ENCODE measurements around the gene MDGA2.
"Not testable (repeated sequence)": the region's sequence is repeated elsewhere in the genome, so short reads cannot be mapped to it uniquely, and the experiment has no call there.

The MDGA2 gene

DNA sequence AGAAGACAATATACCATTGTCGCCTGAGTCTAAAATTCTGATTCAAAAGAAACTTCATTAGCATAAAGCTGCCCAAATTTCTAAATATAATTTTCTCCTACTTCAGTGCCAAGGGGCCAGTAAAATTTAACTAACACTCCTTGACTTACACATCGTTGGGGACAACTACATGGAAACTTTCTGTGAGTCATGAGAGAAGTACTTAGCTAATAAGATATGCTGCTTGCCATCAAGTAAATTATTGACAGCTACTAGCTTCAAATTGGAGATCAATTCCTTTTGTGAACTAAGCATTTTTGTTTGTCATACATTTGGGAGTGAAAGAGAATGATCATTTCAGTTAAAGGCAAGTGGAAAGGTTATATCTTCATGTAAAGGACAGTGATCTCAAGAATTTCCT, 373.3 kb downstream of the MDGA2 start:
- DNase-seq: no peak

DNA sequence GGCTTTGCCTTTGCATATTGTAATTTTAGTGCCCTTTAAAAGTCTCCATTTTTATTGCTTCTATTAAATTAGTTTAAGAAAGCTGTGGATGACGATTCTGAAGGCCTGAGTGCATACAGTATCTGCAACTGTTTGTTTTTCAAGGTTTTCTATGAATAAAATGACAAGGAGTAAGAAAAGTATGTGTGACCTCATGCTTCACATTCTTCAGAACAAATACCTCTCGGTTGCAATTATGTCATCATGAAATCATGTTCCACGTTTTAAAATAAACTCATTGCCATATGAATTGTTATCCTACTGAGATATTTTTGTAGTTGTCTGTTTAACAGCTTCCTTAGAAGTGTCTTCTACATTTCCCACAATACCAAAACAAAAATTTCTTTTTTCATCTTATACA, 374.6 kb downstream of the MDGA2 start:
- DNase-seq: no peak

DNA sequence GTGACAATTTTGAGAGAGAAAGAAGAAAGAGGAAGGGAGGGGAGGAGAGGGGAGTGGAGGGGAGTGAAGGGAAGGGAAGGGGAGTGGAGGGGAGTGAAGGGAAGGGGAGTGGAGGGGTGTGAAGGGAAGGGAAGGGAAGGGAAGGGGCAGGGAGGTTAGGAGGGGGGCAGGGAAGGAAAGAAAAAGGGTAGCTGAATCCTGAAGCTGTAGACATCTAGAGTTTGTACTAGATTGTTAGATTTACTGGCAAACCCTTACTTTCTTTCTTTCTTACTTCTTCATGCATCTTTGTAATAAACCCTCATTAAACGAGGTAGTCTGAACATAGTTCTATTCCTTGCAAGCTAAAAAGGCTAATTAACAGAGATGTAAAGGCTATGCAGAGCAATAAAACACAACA, 378.0 kb downstream of the MDGA2 start:
- no peak for DNase-seq

- no peak for DNase-seq
Measured at GRCh38 chr14:47284283-47284682, 391.1 kb downstream of the MDGA2 start.

- not testable (repeated sequence) for DNase-seq
Measured at GRCh38 chr14:47281761-47282160, 393.6 kb downstream of the MDGA2 start.

- no peak for DNase-seq
Measured at GRCh38 chr14:47278233-47278842, 397.1 kb downstream of the MDGA2 start.

DNA sequence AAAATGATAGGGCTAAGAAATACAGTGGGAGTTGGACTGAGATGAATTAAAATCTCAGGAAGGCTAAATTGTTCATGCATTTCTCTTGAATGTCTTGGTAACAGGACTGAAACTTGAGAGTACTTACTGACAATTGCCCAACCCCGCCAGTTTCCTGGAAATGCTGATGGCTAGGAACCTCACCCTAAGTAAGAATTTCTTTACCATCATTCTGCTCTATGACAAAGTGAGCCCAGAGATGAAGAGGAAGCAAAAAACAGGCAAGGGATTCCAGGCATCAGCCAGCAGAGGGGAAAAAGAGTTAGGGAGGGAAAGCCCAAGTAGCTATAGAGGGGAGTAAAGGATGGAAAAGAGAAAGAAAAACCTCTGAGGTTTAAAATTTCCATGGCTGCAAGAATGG, 397.7 kb downstream of the MDGA2 start:
- no peak for DNase-seq

GRCh38 chr14:47276931-47277330, 398.5 kb downstream of the MDGA2 start:
- DNase-seq: no peak

GRCh38 chr14:47273939-47274338, 401.5 kb downstream of the MDGA2 start:
- DNase-seq: no peak

DNA sequence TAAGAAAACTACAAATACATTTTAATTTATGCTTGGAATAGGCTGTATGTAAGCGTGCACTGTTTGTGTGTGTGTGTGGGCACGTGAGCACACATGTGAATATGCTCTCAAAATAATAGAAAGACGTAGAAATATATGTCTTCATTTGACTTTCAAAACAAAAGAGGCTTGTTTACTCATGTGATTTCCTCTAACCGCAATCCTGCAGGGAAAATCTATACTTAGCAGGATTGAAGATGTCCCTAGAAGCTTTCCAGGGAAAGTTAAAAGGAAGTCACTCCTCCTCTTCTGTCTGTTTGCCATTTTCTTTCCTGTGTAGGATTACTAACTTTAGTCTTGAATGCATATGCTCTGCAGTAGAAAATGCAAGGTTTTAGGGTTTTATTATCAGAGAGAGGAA, 404.7 kb downstream of the MDGA2 start:
- DNase-seq: no peak

DNA sequence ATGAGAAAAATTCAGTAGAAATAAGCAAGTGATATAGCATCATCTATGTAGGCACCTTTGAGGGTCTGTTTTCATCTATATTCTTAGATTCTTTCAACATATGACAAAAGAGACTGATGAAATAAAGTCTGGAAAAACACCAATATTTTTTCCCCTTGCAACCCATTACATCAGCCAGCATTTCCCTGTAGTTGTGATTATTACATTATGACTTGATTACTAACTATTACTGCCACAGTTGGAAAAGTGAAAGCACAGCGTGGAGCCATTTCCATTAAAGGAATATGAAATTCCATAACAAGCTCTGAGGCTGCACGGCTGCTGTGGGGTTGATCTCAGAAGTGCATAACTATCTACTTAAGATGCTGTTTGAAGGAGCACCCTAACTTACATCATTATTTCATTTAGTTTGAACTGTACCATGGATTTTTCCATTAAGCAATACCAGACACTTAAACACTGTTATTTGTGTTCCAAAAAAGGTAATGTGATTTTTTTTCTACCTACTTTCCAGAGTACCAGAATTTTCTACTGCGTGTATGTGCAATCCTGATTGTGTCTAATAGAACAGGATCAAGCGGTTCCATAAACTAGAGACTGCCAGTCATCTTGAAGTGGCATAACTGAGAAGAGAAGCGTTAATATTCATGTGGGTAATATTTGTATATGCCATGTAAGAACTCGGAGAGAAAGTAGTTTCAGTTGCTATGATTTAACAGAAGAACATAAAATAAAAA, 405.5 kb downstream of the MDGA2 start:
- DNase-seq: no peak

DNA sequence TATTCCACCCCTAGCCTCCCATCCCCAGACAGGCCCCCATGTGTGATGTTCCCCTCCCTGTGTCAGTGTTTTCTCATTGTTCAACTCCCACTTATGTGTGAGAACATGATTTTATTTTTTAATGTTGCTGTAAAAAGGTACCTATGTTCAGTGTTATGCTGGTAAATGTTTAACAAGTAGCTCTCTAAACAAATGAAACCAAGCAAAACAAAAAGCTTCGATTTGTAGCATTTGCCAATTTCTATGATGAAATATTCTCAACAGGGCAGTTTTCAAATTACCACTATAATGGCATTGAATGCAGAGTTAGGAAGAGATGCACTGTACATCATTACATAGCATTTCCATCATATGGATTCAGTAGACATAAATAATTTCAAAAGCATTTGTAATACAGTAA, 410.6 kb downstream of the MDGA2 start:
- DNase-seq: no peak

DNA sequence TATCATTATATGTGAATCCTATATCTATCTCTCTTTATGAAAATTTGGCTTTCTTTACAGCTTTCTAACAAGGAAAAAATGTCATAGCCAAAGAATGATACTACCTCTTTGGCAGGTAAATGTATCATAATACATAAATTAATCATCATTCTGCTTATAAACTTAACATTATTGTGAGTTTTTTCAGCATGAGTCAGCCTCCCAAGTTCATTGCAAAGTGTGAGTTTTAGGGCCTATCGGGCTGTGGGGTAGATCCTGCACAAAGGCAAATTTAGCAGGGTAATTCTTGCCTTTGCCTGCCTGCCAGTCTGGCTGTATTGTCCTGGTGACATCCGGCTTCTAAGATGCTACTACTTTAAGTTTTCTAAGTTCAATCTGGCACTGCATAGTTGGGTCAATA, 412.6 kb downstream of the MDGA2 start:
- DNase-seq: no peak

- no peak for DNase-seq
Measured at GRCh38 chr14:47261350-47261749, 414.1 kb downstream of the MDGA2 start.

GRCh38 chr14:47259796-47260195, 415.6 kb downstream of the MDGA2 start:
- DNase-seq: no peak

DNA sequence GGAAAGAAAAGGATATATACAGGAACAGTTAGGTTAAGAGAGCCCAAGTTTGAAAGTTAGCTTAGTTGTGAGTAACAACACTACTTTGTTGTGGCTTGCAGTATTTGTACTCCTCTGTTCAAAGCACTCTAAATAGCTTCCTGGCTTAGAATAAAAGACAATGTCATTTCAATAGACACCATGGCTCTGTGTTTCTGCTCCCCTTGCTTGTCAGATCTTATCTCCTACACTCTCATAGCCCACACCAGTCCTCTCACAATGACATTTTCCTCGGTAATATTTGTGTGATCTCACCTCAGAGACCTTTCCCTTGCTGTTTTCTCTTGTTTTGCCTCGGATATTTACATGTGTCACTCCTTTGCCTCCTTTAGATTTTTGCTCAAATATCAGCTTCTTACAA, 418.4 kb downstream of the MDGA2 start:
- DNase-seq: no peak

- no peak for DNase-seq
Measured at GRCh38 chr14:47252802-47253201, 422.6 kb downstream of the MDGA2 start.

DNA sequence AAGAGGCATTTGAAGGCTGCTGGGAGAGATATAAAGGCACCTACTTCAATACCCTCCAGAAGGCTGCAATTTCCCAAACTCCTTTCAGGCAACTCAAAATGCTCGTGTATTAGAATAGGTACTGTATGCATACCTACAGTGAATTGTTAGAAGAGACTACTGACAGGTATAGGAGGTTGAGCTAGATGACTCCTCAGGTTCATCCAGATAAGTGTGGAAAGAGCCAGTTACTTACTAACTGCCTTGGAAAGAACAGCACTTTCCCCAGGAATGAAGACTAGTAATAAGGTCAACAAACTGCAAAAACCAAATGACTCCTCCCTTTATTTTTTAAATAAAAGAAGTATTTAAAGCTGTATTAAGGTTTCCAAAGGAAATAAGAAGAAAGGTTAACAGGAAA, 429.0 kb downstream of the MDGA2 start:
- no peak for DNase-seq

DNA sequence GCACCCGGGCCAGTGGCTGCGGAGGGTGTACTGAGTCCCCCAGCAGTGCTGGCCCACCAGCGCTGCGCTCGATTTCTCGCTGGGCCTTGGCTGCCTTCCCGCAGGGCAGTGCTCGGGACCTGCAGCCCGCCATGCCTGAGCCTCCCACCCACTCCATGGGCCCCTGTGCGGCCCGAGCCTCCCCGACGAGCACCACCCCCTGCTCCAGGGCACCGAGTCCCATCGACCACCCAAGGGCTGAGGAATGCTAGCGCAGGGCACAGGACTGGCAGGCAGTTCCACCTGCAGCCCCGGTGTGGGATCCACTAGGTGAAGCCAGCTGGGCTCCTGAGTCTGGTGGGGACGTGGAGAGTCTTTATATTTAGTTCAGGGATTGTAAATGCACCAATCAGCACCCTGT, 432.8 kb downstream of the MDGA2 start:
- not testable (repeated sequence) for DNase-seq

DNA sequence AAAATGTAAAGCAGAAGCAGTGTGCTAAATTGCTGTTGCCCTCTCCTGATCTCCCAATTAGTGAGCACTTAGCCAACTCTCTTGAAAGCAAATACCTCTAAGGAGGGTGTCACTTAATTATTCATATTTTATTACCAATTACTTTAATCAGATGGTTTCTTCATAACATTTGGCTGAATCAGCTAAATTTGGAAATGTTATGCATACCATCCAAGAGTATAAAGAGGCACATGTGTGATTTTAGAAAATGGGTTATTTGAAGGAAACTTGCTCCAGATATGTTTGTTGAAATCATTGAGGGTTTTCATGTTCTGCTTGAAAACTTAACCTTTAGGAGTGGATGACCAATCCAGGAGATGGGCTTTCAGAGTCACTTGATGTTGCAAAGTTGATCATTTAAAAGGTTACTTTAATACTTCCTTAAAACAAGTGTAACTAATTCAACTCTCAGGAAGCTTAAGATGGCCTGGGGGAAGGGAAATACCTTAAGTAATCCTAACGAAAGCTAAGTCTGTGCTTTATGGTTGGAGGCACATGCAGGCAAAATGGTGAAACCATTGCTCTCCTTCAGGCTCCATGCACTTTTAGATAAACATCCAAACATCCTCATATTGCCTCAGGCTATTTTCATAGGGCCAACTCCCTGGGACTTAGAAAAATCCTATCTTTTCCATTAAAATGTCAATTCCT, 434.5 kb downstream of the MDGA2 start:
- no peak for DNase-seq

DNA sequence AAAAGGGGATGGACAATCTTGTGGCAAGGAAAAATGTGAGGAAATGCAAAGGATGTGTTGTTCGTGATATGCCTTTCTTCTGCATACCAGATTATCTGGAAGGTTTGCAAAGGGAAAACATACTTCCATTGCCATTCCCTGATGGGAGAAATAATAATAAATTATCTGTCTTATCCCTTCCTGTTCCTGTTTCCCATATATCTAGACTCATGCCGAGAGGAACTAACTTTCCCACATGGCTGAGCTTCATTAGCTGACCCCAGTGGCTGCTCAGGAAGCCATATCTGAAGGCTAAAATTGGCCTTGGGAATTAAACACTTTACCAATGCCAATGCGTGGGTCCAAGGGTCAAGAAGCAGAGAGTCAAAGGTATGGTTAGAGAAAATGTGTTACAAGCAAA, 439.8 kb downstream of the MDGA2 start:
- no peak for DNase-seq

DNA sequence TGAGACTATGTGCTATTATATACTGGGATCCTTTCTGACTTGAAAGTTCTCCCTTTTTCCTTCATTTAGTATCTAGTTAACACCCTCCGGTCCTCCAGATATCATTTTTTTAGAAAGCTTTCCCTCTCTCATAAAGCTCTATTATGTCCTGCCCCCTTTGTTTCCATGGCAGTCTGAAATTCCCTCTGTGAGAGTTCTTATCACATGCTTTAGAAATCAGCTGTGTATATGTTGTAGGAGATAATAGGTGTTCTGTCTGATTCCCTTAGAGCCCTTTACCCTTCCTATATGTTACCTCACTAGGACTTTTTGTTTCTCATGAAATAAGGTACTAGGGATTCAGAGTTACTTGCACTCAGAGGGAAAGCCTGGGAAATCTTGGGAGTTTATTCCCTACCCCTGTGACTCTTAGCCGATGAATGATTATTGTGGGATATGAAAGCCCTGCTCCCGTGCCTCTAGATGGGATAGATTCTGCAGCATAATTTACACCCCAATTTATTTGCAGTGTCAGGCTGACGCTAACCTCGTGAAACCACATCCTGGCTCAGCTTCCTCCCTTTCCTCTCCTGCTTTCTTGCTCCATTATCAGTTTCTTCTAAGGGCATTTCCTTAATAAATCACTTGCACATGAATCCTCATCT, 448.4 kb downstream of the MDGA2 start:
- no peak for DNase-seq

- DNase-seq: no peak
Measured at GRCh38 chr14:47223656-47224055, 451.7 kb downstream of the MDGA2 start.

- no peak for DNase-seq
Measured at GRCh38 chr14:47220096-47220495, 455.3 kb downstream of the MDGA2 start.
